ENCODE results near the gene SYT15. TPM values are rescaled to one million over a fixed set of nuclear protein-coding genes. Genes with fewer than 3 reads are reported as not detected.

Gene SYT15
- total RNA-seq, 2 experiments from 2014 or later = 0.79 to 1.2 TPM

DNA sequence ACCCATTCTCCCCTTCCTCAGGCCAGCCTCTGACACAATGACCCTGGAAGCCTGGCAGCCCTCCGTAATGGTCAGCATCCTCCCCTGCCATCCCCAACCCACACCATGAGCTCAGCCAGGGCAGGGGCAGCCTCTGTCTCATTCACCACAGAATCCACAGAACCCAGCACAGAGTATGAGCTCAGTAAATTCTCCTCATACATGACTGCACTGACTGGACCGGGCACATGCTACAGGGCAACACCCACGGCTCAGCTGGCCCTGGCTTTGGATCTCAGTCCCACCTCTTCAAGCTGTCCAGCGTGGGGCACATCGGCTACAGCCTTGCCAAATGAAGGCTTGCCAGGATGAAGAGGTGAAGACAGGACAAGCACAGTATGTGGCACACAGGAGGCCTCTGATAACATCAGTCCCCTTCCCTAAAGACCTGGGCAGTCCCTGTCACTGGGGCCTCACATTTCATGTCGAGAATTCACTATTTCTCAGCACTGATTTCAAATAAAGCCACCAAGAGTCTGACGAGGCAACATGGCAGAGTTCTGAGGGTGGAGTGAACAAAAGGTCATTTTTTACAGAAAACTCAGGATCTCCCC is 30.3 kb upstream of the SYT15 start:
- ChIA-PET CTCF (no interaction called here), POLR2A (no interaction called here)
- no peaks in the 10 kb centered on the region for H3K9me3 Mint-ChIP-seq
- no peaks in the 10 kb centered on the region for H3K4me1 Mint-ChIP-seq
- no peak overlapping the region for H3K4me3 Mint-ChIP-seq
- H3K27ac Mint-ChIP-seq = no peak overlapping the region
- no peaks in the 10 kb centered on the region for H3K36me3 Mint-ChIP-seq (ENCODE audit: low read depth)
- peak; percentile 5 for DNase-seq
- H3K27me3 Mint-ChIP-seq = no peaks in the 10 kb centered on the region

DNA sequence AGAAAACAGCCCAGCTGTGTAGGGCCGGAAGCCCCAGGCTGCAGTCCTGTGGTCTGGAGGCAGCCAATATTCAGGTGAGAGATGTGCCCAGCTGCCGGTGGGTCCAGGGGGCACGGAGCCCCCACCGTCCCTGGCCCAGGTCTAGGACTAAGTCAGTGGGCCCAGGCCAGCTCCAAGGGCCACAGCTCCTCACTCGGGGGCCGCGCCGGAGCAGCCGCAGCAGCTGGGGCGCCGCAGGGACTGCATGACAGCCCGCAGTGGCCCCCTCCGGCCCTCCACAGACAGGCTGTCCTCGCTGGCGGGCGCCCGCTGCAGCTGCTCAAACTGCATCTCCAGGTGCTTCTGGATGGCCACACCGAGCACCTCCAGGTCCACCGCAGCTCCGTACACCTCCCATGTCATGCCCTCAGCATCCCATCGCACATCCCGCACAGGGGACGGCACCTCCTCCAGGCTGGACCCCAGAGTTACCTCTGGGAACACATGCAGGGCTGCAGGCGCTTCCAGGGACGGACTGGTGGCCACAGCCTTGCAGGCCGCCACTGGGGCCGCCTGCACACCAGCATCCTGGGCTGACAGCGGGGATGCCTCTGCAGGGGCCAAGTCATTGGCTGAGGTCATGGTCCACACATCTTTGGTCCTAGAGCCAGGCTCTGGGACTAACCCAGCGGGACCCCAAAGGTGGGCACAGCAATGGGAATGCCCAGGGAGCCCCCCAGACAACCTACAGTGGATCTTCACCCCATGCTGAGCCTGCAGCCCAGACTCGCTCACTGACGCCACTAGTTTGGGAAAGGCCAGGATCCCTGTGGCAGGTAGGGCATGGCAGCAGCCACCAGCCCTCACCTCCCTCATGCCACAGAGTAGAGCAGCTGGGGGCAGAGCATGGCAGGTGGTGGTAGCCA is 29.5 kb upstream of the SYT15 start:
- Mint-ChIP-seq H3K36me3 (ENCODE audit: low read depth) (no peaks in the 10 kb centered on the region), H3K4me1 (no peaks in the 10 kb centered on the region), H3K4me3 (no peak overlapping the region), H3K27me3 (no peaks in the 10 kb centered on the region), H3K27ac (no peak overlapping the region), H3K9me3 (no peaks in the 10 kb centered on the region)
- ChIA-PET POLR2A (no interaction called here), CTCF (no interaction called here)
- peak; percentile 5 for DNase-seq

DNA sequence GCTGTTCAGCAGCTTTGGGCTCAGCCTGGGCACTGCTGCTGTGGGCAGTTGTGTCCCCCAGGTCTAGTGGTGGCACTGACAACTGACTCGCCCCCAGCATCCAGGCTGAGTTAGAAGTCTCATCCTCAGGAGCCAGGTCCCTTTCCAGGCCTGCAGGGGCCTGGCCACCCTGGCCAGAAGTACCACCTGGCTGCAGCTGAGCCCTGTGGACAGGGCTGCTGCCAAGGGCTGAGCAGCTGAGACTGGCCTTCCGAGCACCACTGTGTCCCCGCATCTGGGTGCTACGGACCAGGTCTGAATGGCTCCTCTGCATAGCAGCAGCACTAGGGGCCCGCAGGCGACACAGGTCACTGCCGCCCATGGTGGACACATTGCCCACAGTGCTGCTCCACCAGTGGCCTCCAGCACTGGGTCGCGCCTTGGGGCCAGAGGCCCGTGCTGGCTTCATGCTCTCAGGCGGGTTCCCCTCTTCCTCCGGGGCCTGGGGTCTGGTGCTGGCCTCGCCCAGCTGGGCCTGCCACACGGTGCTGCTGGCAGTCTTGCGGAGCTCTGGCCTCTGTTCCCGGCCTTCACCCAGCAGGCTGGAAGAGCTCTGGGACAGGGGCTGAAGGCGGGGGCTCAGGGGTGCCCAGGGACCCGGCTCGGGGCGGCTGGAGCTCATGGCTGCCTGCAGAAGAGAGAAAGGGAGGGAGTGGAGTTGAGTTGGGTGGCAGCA is 28.7 kb upstream of the SYT15 start:
- H3K4me1 Mint-ChIP-seq = no peaks in the 10 kb centered on the region
- peak; percentile 6 for DNase-seq
- H3K27me3 Mint-ChIP-seq = no peaks in the 10 kb centered on the region
- H3K27ac Mint-ChIP-seq = no peak overlapping the region
- POLR2A ChIA-PET = no interaction called here
- H3K4me3 Mint-ChIP-seq = no peak overlapping the region
- CTCF ChIA-PET = no interaction called here
- no peaks in the 10 kb centered on the region for H3K36me3 Mint-ChIP-seq (ENCODE audit: low read depth)
- H3K9me3 Mint-ChIP-seq = no peaks in the 10 kb centered on the region

DNA sequence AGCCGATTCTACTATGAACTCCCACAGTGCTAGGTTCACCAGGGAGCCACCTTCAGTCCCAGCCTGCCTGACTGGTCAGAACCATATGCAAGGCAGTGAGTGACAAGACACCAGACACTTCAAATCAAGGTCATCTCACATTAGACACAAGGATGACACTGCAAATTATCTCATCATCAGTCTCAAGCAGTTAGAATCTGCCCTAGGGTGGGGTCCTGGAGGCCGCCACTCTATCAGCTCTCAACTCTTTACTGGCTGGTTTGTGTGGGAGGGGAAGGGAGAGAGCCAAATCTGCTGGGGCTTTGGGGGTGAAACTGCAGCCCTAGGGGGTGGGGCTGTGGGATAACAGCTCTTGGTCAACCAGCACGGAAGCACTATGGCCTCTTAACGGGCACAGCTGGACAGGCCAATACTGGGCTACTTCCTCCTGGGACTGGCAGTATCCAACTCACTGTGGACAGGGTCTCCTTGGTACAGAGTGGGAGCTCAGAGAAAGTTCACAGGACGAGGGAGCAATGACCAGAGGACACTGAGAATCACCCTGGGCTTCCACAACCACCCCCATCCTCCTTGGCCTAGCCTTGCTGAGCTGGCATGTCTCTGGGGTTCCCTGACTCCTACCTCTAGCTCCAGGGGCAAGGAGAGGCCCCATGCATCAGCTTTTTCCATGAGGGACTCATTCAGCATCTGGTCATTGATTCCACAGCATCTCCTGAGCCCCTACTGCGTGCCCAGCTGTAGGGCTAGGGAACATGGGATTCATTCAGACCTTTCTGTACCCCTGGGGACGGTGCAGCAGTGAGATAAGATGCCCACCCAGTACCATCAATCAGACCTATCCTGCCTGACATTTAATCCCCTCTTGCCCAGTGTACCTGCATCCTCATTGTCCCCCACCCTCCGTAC is 27.9 kb upstream of the SYT15 start:
- CTCF ChIA-PET = no interaction called here
- Mint-ChIP-seq H3K27ac (no peak overlapping the region), H3K36me3 (ENCODE audit: low read depth) (no peaks in the 10 kb centered on the region), H3K27me3 (no peaks in the 10 kb centered on the region), H3K4me1 (peaks cover under 1% of the 10 kb centered on the region), H3K4me3 (no peak overlapping the region), H3K9me3 (no peaks in the 10 kb centered on the region)
- POLR2A ChIA-PET = no interaction called here
- peak; percentile 3 for DNase-seq

DNA sequence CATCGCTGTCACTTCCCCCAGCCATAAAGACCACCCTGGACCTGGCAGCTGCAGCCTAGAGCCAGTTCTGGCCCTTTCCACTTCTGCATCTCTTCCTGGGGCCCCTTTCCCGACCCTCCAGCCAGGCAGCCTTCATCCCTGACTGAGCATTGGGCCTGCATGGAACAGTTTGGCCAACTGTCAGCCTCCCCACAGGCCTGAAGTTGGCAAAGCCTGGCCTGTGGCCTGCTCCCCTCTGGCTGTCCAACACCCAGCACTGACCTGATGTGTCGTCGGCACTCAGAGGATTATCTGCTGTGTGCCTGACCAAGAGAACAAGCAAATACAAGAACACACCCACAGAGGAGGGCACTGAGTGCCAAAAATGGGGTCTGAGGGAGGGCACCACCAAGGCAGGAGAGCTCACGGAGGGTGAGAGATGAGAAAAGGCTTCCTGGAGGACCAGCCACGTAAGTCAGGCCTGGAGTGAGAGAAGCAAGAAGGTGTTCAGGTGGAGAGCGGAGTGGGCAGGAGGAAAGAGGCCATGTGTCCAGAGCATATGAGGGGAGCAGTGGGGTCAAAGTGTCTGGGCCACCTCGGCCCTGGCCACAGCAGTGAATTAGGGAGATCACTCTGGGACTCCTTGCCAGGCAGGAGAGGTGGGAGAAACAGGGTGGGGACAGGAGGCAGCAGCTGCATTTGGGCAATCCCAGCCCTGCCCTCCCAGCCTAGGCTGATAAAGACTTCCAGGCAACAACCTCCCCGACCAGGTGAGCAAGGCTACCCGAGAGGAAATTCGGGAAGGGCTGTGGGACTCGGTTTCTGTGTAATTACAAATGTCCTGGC is 27.0 kb upstream of the SYT15 start:
- Mint-ChIP-seq H3K27me3 (no peaks in the 10 kb centered on the region), H3K4me1 (peaks cover 2% of the 10 kb centered on the region), H3K4me3 (no peak overlapping the region), H3K27ac (no peak overlapping the region), H3K9me3 (no peaks in the 10 kb centered on the region), H3K36me3 (ENCODE audit: low read depth) (no peaks in the 10 kb centered on the region)
- ChIA-PET POLR2A (no interaction called here), CTCF (no interaction called here)
- DNase-seq = peak; percentile 5

DNA sequence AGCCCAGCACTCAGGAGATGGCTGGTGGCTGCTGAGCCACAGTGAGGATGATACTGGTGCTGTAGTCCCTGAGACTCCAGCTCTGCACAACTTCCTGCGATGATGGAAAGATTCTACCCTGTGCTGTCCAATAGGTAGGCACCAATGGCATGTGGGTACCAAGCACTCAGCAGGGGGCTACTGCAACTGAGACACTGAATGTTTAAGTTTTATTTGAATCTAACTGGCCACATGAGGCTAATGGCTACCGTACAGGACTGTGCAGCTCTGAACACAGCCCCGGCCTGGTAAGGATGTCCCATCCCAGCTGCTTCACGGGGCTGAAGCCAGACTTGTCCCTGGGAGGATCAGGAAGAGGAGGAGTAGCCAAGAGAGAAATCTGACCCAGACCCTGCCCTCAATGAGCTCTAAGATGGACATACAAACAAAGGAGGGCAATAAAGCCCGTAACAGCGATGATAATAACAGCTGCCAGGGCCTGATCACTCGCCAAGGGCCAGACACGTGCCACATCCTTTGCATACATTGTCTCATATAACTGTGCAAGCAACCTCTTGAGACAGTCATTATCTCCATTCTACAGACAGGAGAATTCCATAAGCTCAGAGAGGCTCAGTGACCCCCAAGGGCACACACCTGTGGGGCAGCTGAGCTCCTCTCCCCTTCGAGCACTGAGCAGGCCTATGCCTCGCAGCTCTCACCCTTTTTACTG is 26.2 kb upstream of the SYT15 start:
- DNase-seq = peak; percentile 4
- no peaks in the 10 kb centered on the region for H3K36me3 Mint-ChIP-seq (ENCODE audit: low read depth)
- H3K27me3 Mint-ChIP-seq = no peaks in the 10 kb centered on the region
- H3K4me3 Mint-ChIP-seq = no peak overlapping the region
- ChIA-PET CTCF (no interaction called here), POLR2A (no interaction called here)
- H3K27ac Mint-ChIP-seq = no peak overlapping the region
- H3K4me1 Mint-ChIP-seq = peaks cover 5% of the 10 kb centered on the region
- H3K9me3 Mint-ChIP-seq = no peaks in the 10 kb centered on the region

DNA sequence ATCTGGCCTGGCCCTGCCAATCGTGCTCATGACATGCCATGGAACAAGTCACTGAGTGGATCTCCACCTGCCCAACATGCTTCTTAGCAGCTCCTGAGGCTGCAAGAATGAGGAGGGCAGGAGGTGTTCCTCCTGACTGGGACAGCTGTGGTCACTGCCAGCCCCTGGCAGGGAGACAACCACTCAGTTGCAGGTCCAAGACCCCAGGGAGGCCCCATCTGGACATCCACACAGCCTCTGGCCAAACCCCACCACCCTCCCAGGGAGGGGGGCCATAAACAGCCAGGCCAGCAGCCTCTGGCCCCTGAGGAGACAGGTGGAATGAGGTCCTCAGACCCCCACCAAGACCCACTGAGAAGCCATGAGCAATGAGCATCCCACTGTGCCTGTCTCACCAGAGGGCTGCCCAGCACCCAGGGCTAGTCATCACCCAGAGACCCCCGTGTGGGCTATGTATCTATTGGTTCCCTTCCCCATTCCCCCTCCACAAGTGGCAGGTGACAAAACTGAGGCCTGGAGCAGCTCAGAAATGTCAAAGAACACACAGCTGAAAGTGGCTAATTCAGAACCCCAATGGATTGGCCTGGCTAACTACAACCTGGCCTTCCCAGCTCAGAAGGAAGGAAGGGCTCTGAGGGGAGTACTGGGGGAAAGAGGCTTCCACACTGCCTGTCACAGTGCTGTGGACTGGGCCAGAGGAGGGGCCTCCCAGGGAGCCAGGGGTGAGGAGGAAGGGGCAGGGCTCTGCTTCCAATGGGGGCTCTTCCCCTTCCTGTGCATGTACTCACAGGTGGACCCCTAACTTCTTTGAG is 25.5 kb upstream of the SYT15 start:
- Mint-ChIP-seq H3K27me3 (no peaks in the 10 kb centered on the region), H3K4me3 (no peak overlapping the region), H3K27ac (no peak overlapping the region), H3K36me3 (ENCODE audit: low read depth) (no peaks in the 10 kb centered on the region), H3K9me3 (no peaks in the 10 kb centered on the region), H3K4me1 (peaks cover 5% of the 10 kb centered on the region)
- POLR2A ChIA-PET = no interaction called here
- DNase-seq = peak; percentile 5
- CTCF ChIA-PET = no interaction called here

DNA sequence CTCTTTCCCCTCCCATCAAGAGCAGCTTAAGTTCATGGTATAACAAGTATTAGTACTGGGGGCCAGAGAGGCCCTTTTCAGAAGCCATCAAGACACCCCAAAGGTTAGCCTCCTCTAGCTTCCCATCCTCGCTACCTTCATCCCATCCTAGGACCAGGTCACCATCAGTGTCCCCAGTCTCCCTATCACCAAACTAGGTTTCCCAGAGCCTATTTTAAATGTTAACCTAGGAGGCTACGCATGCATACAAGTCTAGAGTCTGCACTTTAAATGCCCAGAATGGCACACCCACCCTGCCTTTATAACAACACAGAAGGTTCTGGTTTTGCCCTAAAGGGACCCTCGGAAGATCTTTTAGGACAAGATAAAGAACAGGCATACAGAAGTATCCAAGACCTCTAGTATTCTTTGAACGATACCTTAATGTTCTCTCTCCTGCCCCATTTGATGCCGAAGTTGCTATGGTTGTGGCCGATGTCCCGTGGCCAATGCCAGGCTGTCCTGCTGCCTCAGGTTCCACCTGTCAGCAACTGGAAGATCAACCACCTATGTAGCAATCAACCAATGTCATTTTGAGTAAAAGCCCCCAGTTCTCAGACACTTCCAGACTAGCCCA is 24.7 kb upstream of the SYT15 start:
- H3K27ac Mint-ChIP-seq = no peak overlapping the region
- H3K9me3 Mint-ChIP-seq = no peaks in the 10 kb centered on the region
- no peak overlapping the region for H3K4me3 Mint-ChIP-seq
- no peaks in the 10 kb centered on the region for H3K27me3 Mint-ChIP-seq
- ChIA-PET CTCF (no interaction called here), POLR2A (no interaction called here)
- peaks cover 5% of the 10 kb centered on the region for H3K4me1 Mint-ChIP-seq
- H3K36me3 Mint-ChIP-seq (ENCODE audit: low read depth) = no peaks in the 10 kb centered on the region
- no peak for DNase-seq

DNA sequence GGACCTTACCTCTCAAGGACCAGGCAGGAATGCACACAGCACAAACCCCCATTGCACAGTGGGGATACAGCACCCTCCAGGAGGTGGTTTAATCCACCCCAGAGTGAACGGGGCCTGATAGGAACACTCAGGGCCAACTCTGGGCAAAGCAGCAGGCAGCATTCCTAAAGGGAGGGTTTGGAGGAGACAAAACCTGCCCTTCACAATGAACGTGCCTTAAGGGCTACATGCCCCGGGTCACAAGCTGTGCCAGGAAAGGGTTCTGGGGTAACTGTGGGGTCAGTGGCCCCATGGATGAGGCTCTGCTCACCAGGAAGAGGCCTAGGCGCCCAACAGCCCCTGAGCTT is 23.6 kb upstream of the SYT15 start:
- Mint-ChIP-seq H3K9me3 (no peaks in the 10 kb centered on the region), H3K36me3 (ENCODE audit: low read depth) (no peaks in the 10 kb centered on the region), H3K27ac (no peak overlapping the region), H3K4me1 (peaks cover 5% of the 10 kb centered on the region), H3K4me3 (no peak overlapping the region), H3K27me3 (no peaks in the 10 kb centered on the region)
- DNase-seq = peak; percentile 5
- CTCF ChIA-PET = no interaction called here
- POLR2A ChIA-PET = no interaction called here

DNA sequence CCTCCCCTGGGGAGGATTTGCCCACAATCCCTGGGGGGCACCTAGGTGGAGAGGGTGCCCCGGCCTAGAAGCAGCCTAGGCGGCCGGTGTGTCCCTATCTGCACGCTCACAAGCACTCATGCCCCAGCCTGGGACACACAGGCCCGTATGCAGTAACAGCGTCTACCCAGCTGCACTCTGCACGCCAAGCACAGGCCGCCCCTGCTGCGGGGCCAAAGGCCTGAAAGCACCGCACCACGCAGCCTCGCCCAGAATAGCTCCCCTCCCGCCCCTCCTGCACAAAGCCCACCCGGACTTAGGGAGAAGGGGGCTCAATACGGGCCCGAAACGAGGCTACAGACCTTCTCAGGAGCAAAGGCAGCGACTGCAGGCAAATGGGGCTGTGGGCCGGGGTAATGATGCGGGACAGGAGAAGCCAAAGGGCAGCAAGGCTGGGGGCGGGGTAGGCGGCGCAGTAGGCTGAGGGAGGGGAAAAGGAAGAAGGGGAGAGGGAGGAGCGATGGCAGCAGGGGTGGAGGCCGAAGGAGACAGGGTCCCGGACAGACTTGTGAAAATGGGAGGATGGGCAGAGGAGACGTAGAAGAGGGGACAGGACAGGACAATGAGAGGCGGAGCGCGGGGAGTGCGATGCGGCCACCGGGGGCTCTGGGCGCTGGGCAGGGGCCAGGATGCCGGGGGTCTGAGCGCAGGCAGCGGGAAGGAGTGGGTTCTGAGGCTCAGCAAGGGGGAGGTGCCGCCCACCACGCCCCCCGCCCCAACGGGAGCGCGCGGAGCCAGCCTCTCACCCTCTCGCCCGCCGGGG is 23.0 kb upstream of the SYT15 start:
- Mint-ChIP-seq H3K27ac (no peak overlapping the region), H3K4me1 (peaks cover 5% of the 10 kb centered on the region), H3K27me3 (no peaks in the 10 kb centered on the region), H3K9me3 (no peaks in the 10 kb centered on the region), H3K36me3 (ENCODE audit: low read depth) (no peaks in the 10 kb centered on the region), H3K4me3 (no peak overlapping the region)
- ChIA-PET POLR2A (no interaction called here), CTCF (no interaction called here)
- DNase-seq = peak; percentile 5
